ENCODE results near the gene UMAD1.

UMAD1 gene

GRCh38 chr7:7862393-7862792, 221.8 kb downstream of the UMAD1 start:
- DNase-seq: no peak
- no peak for TF ChIP-seq GATA1 (IDR thresholded peaks at IDR 0.05; ENCODE audit: low read depth, low read length)
- no peak for TF ChIP-seq POLR2A (IDR thresholded peaks at IDR 0.05; ENCODE audit: low read length)

- TF ChIP-seq POLR2A (IDR thresholded peaks at IDR 0.05; ENCODE audit: low read length) (no peak), GATA1 (IDR thresholded peaks at IDR 0.05; ENCODE audit: low read depth, low read length) (no peak)
- DNase-seq: no peak
These were observed 227.5 kb downstream of the UMAD1 start for GRCh38 chr7:7867846-7868571.

- TF ChIP-seq GATA1 (IDR thresholded peaks at IDR 0.05; ENCODE audit: low read depth, low read length) (no peak), POLR2A (IDR thresholded peaks at IDR 0.05; ENCODE audit: low read length) (no peak)
- DNase-seq: no peak
These were observed 228.0 kb downstream of the UMAD1 start for GRCh38 chr7:7868572-7868899.

GRCh38 chr7:7869036-7869435, 228.5 kb downstream of the UMAD1 start:
- DNase-seq: peak in 1 of 2 experiments; percentile 4
- TF ChIP-seq POLR2A (IDR thresholded peaks at IDR 0.05; ENCODE audit: low read length) (no peak), GATA1 (IDR thresholded peaks at IDR 0.05; ENCODE audit: low read depth, low read length) (no peak)

GRCh38 chr7:7869651-7870050, 229.1 kb downstream of the UMAD1 start:
- no peak for DNase-seq
- TF ChIP-seq POLR2A (IDR thresholded peaks at IDR 0.05; ENCODE audit: low read length) (no peak), GATA1 (IDR thresholded peaks at IDR 0.05; ENCODE audit: low read depth, low read length) (no peak)

- no peak for DNase-seq
- no peak for TF ChIP-seq GATA1 (IDR thresholded peaks at IDR 0.05; ENCODE audit: low read depth, low read length)
- no peak for TF ChIP-seq POLR2A (IDR thresholded peaks at IDR 0.05; ENCODE audit: low read length)
These were observed 230.0 kb downstream of the UMAD1 start for GRCh38 chr7:7870555-7870954.

GRCh38 chr7:7876419-7876818, 235.9 kb downstream of the UMAD1 start:
- DNase-seq: no peak
- TF ChIP-seq POLR2A (IDR thresholded peaks at IDR 0.05; ENCODE audit: low read length): no peak
- TF ChIP-seq GATA1 (IDR thresholded peaks at IDR 0.05; ENCODE audit: low read depth, low read length): no peak

- no peak for DNase-seq
- no peak for TF ChIP-seq POLR2A (IDR thresholded peaks at IDR 0.05; ENCODE audit: low read length)
- TF ChIP-seq GATA1 (IDR thresholded peaks at IDR 0.05; ENCODE audit: low read depth, low read length): no peak
These were observed 241.0 kb downstream of the UMAD1 start for GRCh38 chr7:7881581-7881980.

GRCh38 chr7:7882888-7883287, 242.3 kb downstream of the UMAD1 start:
- TF ChIP-seq GATA1 (IDR thresholded peaks at IDR 0.05; ENCODE audit: low read depth, low read length) (no peak), POLR2A (IDR thresholded peaks at IDR 0.05; ENCODE audit: low read length) (no peak)
- no peak for DNase-seq

GRCh38 chr7:7883394-7883793, 242.8 kb downstream of the UMAD1 start:
- DNase-seq: no peak
- no peak for TF ChIP-seq GATA1 (IDR thresholded peaks at IDR 0.05; ENCODE audit: low read depth, low read length)
- TF ChIP-seq POLR2A (IDR thresholded peaks at IDR 0.05; ENCODE audit: low read length): no peak

GRCh38 chr7:7884855-7885254, 244.3 kb downstream of the UMAD1 start:
- TF ChIP-seq POLR2A (IDR thresholded peaks at IDR 0.05; ENCODE audit: low read length) (no peak), GATA1 (IDR thresholded peaks at IDR 0.05; ENCODE audit: low read depth, low read length) (no peak)
- no peak for DNase-seq

- no peak for TF ChIP-seq POLR2A (IDR thresholded peaks at IDR 0.05; ENCODE audit: low read length)
- TF ChIP-seq GATA1 (IDR thresholded peaks at IDR 0.05; ENCODE audit: low read depth, low read length): no peak
- DNase-seq: peak in 1 of 2 experiments; percentile 9
These were observed 249.4 kb downstream of the UMAD1 start for GRCh38 chr7:7889791-7890568.

- DNase-seq: no peak
- TF ChIP-seq POLR2A (IDR thresholded peaks at IDR 0.05; ENCODE audit: low read length) (no peak), GATA1 (IDR thresholded peaks at IDR 0.05; ENCODE audit: low read depth, low read length) (no peak)
These were observed 254.6 kb downstream of the UMAD1 start for GRCh38 chr7:7895004-7895650.

- no peak for DNase-seq
- no peak for TF ChIP-seq GATA1 (IDR thresholded peaks at IDR 0.05; ENCODE audit: low read depth, low read length)
- no peak for TF ChIP-seq POLR2A (IDR thresholded peaks at IDR 0.05; ENCODE audit: low read length)
These were observed 255.2 kb downstream of the UMAD1 start for GRCh38 chr7:7895754-7896153.
